ENCODE measurements around the gene CNR2.

DNA sequence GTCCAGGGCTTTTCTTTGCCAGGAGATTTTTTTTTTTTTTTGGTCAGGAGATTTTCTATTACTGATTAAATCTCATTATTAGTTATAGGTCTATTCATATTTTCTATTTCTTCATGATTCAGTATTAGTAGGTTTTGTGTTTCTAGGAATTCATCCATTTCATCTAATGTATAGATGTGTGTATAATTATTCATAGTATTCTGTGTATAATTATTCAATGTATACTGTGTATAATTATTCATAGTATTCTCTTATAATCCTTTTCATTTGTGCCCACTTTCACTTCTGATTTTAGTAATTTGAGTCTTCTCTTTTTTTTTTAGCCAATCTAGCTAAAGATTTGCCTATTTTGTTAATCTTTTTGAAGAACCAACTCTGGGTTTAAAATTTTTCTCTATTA, 34.2 kb upstream of the CNR2 start:
- TF ChIP-seq, protein P1, sequence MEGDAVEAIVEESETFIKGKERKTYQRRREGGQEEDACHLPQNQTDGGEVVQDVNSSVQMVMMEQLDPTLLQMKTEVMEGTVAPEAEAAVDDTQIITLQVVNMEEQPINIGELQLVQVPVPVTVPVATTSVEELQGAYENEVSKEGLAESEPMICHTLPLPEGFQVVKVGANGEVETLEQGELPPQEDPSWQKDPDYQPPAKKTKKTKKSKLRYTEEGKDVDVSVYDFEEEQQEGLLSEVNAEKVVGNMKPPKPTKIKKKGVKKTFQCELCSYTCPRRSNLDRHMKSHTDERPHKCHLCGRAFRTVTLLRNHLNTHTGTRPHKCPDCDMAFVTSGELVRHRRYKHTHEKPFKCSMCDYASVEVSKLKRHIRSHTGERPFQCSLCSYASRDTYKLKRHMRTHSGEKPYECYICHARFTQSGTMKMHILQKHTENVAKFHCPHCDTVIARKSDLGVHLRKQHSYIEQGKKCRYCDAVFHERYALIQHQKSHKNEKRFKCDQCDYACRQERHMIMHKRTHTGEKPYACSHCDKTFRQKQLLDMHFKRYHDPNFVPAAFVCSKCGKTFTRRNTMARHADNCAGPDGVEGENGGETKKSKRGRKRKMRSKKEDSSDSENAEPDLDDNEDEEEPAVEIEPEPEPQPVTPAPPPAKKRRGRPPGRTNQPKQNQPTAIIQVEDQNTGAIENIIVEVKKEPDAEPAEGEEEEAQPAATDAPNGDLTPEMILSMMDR (conservative IDR thresholded peaks at IDR 0.05; ENCODE audit: low read depth, low read length) = no peak
- no peak for TF ChIP-seq EZH2 (IDR thresholded peaks at IDR 0.05; ENCODE audit: borderline replicate concordance, low read depth, low read length, poor library complexity, severe bottlenecking)

Measured in A673 (cell line).